HG02884 (cell line): Measurements from ENCODE around the gene HEATR5A.
"Not testable (repeated sequence)": the region's sequence is repeated elsewhere in the genome, so short reads cannot be mapped to it uniquely, and the experiment has no call there.

Source experiments
- ATAC-seq: cut with Tn5 transposase; IDR thresholded peaks from one replicate; pipeline ENCODE4 v1.9.1; 2021; ENCODE audit warnings: mild to moderate bottlenecking, moderate library complexity; ENCODE audit not compliant: unreplicated experiment

The HEATR5A gene

DNA sequence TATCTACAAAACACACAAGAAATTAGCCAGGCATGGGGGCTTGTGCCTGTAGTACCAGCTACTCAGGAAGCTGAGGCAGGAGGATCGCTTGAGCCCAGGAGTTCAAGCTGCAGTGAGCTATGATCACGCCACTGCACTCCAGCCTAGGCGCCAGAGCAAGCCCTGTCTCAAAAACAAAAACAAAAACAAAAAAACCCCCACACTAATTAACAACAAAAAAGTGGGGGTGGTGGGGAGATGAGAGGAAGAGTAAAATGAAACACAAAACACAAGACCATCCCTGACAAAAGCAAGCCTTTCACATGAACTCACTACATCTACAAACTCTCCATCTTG, 158.9 kb downstream of the HEATR5A start:
- no peak for ATAC-seq

DNA sequence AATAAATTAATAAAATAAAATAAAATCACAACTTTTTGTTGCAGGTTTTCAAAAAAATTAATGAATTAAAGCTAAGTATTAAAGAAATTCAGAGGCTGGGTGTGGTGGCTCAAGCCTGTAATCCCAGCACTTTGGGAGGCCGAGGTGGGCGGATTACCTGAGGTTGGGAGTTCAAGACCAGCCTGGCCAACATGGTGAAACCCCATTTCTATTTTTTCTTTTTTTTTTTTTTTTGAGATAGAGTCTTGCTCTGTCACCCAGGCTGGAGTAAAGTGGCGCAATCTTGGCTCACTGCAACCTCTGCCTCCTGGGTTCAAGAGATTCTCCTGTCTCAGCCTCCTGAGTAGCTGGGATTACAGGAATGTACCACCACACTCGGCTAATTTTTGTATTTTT, 161.3 kb downstream of the HEATR5A start:
- ATAC-seq = not testable (repeated sequence)

DNA sequence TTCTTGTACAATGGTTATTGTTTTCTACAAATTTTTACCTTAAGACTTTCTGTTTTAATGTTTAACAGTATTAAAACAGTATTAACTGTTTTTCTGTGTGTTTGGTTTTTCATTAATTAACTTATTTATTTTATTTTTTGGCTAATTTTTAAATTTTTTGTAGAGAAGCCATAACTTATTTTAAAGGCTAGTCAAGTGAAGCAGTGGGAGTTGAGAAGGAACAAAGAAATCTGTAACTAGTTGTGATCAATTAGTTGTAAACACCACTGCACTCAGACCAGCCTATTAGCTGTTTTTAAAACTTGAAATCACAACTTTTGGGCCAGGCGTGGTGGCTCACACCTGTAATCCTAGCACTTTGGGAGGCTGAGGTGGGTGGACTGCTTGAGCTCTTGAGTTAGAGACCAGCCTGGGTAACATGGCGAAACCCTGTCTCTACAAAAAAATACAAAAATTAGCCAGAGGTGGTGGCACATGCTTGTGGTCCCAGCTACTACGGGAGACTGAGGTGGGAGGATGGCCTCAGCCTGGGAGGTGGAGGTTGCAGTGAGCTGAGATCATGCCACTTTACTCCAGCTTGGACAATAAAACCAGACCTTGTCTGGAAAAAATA, 161.8 kb downstream of the HEATR5A start:
- no peak for ATAC-seq

- not testable (repeated sequence) for ATAC-seq
Measured at GRCh38 chr14:31257554-31258426, 162.6 kb downstream of the HEATR5A start.

DNA sequence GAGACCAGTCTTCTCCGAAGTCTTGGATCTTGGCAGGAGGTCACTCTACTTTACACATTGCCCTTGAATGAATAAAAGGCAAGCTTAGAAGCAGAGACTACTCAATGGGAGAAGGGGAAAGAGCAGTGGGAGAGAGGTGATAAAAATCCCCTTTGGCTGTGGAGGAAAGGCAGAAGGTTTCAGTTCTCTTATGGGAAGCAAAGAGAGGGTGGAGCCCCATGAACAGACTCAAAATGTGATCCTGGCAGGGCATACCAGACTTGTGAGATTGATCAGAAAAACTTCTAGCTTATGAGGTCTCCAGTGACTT, 163.2 kb downstream of the HEATR5A start:
- no peak for ATAC-seq

- no peak for ATAC-seq
Measured at GRCh38 chr14:31256534-31257243, 163.7 kb downstream of the HEATR5A start.

- not testable (repeated sequence) for ATAC-seq
Measured at GRCh38 chr14:31255918-31256317, 164.4 kb downstream of the HEATR5A start.

GRCh38 chr14:31255286-31255685, 165.1 kb downstream of the HEATR5A start:
- no peak for ATAC-seq

DNA sequence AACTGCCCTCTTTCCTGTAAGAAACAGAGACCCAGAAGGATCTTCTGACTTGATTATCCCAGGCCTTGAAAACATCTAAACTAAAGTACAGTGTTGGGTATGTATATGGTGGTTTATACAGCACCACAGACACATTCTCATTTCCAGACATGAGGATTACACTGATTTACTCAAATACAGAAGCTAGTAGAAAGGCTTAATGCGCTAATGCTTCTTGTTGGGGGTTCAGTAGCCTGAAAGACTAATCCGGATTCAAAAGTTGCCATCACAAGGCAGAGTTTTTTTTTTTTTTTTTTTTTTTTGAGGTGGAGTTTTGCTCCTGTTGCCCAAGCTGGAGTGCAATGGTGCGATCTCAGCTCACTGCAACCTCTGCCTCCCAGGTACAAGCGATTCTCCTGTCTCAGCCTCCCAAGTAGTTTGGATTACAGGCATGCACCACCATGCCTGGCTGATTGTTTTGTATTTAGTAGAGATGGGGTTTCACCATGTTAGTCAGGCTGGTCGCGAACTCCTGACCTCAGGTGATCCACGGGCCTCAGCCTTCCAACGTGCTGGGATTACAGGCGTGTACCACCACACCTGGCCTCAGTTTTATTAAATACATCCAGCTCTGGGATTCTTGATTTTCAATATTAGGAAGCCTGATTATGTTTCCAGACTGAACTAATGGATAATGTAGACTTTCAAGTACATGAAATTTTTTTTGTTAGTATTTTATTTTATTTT, 166.4 kb downstream of the HEATR5A start:
- ATAC-seq = no peak

- ATAC-seq = no peak
Measured at GRCh38 chr14:31252865-31253264, 167.5 kb downstream of the HEATR5A start.

DNA sequence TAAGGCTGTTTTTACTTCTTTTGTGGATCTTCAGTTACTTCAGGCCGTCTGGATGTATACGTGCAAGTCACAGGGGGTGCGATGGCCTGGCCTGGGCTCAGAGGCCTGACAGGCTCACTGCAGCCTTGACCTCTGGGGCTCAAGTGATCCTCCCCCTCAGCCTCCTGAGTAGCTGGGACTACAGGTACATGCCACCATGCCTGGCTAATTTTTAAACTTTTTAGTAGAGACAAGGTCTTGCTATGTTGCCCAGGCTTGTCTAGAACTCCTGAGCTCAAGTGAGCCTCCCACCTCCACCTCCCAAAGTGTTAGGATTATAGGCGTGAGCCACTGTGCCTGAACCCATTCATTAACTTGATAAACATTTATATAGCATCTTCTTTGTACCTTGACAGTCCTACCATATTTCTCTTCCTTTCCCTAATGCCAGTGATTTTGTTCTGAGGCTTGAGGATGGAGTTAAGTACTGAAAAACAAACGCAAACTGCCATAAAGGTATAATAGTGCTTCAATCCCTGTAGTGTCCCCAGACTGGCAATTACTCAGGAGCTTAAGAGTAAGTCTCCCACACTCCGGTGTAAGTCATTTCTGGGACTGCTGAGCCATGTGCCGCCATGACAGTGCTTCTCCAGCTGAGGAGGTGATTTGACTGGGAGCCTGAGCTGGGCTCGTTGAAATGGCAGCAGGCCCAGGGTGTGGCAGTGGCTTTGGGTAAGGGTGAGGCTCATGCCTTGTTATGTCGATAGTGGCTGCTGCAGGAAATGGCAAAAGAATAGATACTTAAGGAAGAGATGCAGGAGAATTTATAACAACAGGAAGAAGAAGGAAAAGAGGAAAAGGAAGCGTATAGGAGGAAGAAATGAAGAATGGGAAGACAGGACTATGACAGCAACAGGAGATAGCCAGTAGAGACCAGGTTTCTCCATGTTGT, 169.1 kb downstream of the HEATR5A start:
- no peak for ATAC-seq

GRCh38 chr14:31244626-31245025, 175.7 kb downstream of the HEATR5A start:
- ATAC-seq = no peak

DNA sequence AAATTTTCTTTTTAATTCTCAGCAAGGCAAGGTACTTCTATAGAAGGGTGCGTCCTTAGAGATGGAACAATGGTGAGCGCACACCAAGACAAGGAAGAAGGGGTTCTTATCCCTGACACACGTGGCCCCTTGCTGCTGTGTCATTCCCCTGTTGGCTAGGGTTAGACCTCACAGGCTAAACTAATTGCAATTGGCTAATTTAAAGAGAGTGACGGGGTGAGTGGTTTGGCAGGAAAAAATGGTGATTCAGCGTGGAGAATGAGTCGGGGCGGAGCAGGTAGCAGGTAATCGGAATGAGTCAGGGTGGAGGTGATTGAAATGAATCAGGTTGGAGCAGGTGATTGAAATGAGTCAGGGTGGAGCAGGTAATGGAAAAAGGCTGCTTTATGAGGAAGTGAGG, 176.5 kb downstream of the HEATR5A start:
- no peak for ATAC-seq

DNA sequence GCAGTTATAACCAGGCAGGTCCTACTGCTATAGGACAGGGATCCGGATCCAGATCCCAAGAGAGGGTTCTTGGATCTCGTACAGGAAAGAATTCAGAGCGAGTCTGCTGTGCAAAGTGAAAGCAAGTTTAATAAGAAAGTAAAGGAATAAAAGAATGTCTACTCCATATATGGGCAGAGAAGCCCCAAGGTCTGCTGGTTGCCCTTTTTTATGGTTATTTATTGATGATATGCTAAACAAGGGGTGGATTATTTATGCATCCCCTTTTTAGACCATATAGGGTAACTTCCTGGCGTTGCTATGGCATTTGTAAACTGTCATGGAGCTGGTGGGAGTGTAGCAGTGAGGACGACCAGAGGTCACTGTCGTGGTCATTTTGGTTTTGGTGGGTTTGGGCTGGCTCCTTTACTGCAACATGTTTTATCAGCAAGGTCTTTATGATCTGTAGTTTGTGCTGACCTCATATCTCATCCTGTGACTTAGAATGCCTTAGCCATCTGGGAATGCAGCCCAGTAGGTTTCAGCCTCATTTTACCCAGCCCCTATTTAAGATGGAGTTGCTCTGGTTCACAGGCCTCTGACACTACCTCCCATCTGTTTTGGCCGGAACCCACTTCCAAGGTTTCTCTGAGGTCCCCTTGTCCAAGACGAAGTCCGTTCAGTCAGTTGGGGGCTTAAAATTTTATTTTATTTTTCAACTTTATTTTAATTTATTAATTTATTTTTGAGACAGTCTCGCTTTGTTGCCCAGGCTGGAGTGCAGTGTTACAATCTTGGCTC, 178.0 kb downstream of the HEATR5A start:
- ATAC-seq = not testable (repeated sequence)
